A549 (cell line): Measurements from ENCODE around the gene RPS10.

Experiments used
- ATOH8 ChIP-seq: fragments of 250-450 bp; sonication (Bioruptor Pico); IDR thresholded peaks from 2 replicates; pipeline ENCODE4 v1.5.0; 2020; ENCODE audit warnings: low read depth, mild to moderate bottlenecking, moderate library complexity
- CEBPB ChIP-seq, 2 experiments: fragments of >200 bp in 1 of 2; sonication (Bioruptor Twin) in 1 of 2; formaldehyde crosslinking in 1 of 2; IDR thresholded peaks; 2 replicates each; pipeline ENCODE4 v1.6.1; 2012 to 2016
- CHD4 ChIP-seq: fragments of 200-600 bp; sonication (generic); IDR thresholded peaks from 2 replicates; pipeline ENCODE4 v1.6.1; 2016; ENCODE audit warnings: antibody characterized with exemption, mild to moderate bottlenecking, borderline replicate concordance
- CTCF ChIP-seq: fragments of >200 bp; sonication (Bioruptor Twin); formaldehyde crosslinking; IDR thresholded peaks from 3 replicates; pipeline ENCODE4 v1.5.1; 2016
- FOSB ChIP-seq: fragments of 250-450 bp; sonication (Bioruptor Pico); IDR thresholded peaks from 2 replicates; pipeline ENCODE4 v1.5.0; 2020; ENCODE audit warnings: mild to moderate bottlenecking, moderate library complexity
- MAFK ChIP-seq: fragments of 450-650 bp; IDR thresholded peaks from 2 replicates; pipeline ENCODE4 v1.6.1; 2014; ENCODE audit not compliant: partially characterized antibody
- MYC ChIP-seq: IDR thresholded peaks from 2 replicates; pipeline ENCODE4 v1.6.1; 2012; ENCODE audit warnings: mild to moderate bottlenecking, inconsistent platforms, low read length, improper control_type of control experiment, borderline replicate concordance
- PHF8 ChIP-seq: fragments of 200-600 bp; sonication (generic); IDR thresholded peaks from 2 replicates; pipeline ENCODE4 v1.6.1; 2016; ENCODE audit warnings: low read depth, mild to moderate bottlenecking, antibody characterized with exemption, moderate library complexity, borderline replicate concordance
- RAD21 ChIP-seq, 2 experiments: fragments of >200 bp in 1 of 2; sonication (Bioruptor Twin) in 1 of 2; formaldehyde crosslinking in 1 of 2; IDR thresholded peaks in 1 of 2; conservative IDR thresholded peaks in 1 of 2; 2 replicates in 1 of 2; 3 replicates in 1 of 2; pipeline ENCODE4 v1.6.1; 2012 to 2018; ENCODE audit warnings: inconsistent platforms in 1 of 2
- REST ChIP-seq: fragments of 200-600 bp; sonication (generic); IDR thresholded peaks from 2 replicates; pipeline ENCODE4 v1.6.1; 2016; ENCODE audit warnings: antibody characterized with exemption, mild to moderate bottlenecking, moderate library complexity

- TF ChIP-seq CEBPB (IDR thresholded peaks at IDR 0.05) (no peak), CTCF (no peak), CHD4 (no peak), MYC (no peak), FOSB (CRISPR knock-in tag) (no peak), RAD21 (conservative IDR thresholded peaks at IDR 0.05 in 1 of 2, IDR thresholded peaks at IDR 0.05 in 1 of 2) (no peak), ATOH8 (CRISPR knock-in tag) (no peak), REST (no peak), PHF8 (no peak), MAFK (no peak)
Measured at GRCh38 chr6:34378470-34378869, 47.4 kb downstream of the RPS10 start.
